ENCODE measurements around the gene MERTK.
"Not testable (repeated sequence)": the region's sequence is repeated elsewhere in the genome, so short reads cannot be mapped to it uniquely, and the experiment has no call there.

MERTK gene

DNA sequence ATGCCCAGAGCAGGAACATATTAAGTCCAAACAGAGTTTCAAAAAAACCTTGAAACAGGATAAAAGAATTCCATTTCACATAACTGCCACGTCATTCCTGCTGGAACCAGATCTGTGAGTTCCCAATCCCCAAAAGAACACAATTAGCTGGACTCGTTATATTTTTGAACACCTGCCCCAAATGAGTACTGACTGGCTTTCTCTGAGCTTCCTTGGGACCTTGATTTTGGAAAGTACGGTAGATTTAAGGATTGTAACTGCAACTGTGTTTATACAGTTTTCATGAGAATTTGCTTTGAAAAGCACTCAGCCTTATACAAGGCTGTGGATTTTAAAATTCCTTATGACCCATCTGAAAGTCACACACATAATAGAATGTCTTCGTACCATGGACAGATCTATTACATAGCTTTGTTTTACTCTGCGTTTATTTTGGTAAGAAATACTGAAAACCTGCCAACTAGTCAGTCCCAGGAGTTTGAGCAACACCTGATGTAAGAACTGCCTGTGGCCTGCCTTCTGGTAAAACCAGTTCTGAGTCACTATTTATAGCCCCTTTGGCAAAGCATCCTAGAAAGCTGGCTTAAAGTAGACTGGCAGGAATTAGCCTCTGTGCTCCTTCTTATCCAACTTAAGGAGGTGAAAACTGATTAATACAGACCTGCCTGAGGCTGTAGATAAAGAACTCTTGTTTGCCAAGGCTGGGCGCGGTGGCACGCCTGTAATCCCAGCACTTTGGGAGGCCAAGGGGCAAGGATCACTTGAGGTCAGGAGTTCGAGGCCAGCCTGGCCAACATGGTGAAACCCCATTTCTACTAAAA lies 48.1 kb downstream of the MERTK start:
- DNase-seq (ENCODE audit: low read depth): peak; percentile 94

DNA sequence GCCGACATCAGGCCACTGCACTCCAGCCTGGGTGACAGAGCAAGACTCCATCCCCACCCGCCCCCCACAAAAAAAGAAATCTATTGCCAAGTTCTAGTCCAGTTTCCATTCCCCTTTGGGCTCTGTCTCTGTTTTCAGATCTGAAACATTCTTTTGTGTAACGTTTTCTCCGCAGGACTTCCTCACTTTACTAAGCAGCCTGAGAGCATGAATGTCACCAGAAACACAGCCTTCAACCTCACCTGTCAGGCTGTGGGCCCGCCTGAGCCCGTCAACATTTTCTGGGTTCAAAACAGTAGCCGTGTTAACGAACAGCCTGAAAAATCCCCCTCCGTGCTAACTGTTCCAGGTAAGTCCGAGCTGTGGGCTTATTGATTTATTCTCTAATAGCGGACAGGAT lies 48.8 kb downstream of the MERTK start:
- DNase-seq (ENCODE audit: low read depth): no peak

DNA sequence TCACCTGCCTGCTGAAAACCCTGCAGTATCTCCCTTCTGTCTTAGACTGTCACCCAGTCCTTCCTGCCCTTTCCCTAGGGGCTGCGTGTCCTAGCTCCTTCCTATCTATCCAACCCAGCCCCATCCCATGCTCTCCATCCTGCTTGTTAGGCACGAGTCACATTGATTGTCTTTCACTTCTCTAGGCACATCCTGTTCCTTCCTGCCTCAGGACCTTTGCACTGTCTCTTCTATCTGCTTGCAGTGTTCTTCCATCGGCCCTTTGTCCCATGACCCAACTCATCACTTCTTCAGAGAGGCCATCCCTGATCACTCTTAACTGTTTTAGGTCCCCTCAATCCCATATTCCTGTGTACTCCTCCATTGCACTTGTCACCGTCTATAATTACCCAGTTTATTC lies 50.4 kb downstream of the MERTK start:
- DNase-seq (ENCODE audit: low read depth): no peak

DNA sequence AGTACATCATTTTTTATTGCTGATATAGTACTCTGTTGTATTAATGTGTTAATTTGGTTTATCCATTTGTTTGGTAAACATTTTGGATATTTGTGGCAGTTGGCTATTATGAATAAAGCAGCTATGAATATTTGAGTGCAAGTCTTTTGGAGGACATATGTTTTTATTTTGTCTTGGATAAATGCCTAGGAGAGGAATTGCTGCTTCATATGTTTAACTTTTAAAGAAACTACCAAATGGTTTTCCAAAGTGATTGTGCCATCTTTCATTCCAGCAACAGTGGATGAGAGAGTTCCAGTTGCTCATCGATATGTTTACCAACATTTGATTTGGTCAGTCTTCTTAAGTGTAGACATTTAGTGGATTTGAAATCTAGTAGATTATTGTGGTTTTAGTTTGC lies 51.8 kb downstream of the MERTK start:
- DNase-seq (ENCODE audit: low read depth): peak; percentile 5

DNA sequence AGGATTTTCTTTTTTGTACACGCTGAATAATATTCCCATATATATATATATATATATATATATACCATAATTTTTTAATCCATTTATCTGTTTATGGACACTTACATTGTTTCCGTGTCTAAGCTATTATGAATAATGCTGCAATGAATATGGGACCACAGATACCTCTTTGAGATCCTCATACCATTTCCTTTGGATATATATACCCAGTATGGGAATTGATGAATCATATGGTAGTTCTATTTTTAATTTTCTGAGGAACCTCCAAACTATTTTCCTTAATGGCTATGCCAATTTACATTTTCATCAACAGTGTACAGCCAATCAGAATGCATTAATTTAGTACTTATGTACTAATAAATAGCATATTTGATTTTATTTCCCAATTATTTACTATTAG lies 53.1 kb downstream of the MERTK start:
- no peak for DNase-seq (ENCODE audit: low read depth)

DNA sequence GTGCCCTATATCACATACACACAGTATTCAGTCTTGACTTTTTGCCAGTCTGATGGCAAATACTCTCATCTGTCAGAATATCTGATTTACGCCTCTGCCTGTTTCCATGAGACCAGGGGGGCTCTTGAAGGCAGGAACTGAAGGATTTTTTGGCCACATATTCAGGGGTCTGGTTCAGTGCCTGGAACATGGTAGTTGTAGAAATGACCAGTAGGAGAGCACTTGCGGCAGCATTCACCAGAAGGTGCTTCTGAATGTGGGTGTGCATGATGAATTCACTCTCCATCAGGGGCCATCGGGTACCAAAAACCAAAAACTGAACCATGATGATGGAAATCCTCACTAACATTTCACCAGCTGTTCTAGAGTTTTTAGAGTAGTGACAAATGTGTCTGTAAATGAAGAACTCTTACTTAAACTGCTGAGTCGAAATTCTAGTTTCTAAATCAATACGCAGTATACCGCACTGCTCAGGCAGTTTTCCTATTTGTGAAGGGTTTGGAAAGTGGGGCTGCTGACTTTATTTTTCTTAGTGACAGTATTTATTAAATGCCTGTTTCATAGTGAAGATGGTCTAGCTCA lies 54.6 kb downstream of the MERTK start:
- no peak for DNase-seq (ENCODE audit: low read depth)

DNA sequence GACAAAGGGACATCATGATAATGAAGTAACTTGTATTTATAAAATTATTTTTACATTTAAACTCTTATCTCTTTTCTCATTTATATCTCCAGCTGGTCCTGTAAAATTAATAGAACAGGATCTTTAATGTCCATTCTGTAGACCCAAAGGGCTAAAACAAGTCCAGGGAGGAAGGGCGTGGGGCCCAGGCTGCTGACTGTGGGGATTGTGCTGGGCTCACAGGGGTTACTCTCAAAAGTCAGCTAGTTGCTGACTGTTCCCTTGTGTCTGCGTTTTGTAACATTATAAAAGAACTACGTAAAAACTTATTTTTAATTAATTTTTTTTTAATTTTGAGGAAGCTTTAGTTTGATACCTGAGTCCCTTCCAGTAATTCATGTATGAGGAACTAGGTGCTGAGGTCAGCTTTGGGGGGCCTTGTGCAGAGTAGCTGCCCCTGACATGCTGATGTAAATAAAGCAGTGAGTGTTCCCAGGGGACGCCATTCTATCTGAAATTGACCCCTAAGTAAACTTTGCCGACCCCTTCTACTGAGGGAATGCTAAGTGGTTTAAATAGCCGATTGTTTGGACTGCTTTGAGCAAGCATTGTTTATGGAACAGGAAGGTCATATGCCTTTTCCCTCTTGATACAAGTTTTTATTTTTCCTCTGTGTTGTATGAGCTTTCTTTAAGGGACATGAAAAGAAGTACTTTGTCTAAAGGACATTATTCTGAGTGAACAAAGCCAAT lies 56.4 kb downstream of the MERTK start:
- DNase-seq (ENCODE audit: low read depth): no peak

DNA sequence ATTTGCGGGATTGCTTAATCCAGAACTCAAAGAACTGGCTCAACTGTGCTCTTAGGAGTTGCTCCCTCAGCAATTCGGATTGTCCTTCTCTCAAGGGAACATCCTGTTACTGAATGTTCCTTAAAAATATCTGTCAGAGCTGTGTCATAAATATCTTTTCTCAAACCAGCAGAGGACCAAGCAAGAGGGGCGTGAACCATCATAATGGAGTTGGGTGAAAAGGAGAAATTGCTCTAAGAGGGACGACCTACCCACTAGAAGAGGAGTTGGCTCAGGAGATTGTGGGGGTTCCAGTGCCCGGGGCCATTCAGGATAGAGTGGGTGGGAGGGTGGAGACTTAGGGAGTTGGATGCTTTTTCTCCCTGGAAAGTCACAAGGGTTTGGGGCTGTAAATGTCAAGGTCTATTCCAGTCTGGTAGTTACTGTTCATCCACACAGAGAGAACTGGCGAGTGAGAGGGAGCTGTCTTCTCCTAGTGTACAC lies 59.5 kb downstream of the MERTK start:
- DNase-seq (ENCODE audit: low read depth): no peak

DNA sequence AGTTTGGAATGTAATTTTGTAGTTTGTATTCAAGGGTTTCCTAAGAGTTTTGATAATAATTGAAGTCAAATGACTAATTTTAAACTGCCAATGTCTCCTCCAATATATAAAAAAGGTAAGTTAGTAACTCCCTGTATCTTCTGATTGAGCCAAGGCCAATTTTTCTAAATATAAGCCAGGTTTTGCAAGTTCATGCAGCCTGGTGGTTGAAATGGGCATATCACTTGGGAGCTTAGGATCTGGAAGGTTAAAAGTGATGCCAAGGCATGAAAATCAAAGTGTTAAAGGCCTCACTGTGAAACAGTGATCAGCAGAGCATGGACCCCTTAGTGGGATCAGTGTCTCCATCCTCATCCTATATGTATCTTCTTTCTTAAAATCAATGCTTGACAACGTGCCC lies 60.5 kb downstream of the MERTK start:
- no peak for DNase-seq (ENCODE audit: low read depth)

DNA sequence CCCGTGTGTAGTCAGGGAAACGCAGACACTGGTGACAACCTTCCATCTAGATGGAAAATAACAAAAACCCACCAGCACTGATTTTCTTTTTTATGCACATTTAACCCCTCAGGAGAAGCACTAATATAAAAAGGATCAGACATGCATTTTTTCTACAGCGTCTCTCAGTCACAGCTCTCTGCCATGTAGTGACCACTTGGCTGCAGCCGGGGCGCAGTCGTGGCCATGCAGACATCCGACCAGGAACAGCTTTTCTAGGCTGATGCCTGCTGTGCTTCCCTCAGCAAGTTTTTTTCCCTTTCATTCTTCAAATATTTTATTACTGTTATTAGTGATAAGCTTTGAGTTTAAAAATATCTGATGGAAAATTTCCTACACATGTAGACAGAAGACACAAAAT lies 63.3 kb downstream of the MERTK start:
- no peak for DNase-seq (ENCODE audit: low read depth)

DNA sequence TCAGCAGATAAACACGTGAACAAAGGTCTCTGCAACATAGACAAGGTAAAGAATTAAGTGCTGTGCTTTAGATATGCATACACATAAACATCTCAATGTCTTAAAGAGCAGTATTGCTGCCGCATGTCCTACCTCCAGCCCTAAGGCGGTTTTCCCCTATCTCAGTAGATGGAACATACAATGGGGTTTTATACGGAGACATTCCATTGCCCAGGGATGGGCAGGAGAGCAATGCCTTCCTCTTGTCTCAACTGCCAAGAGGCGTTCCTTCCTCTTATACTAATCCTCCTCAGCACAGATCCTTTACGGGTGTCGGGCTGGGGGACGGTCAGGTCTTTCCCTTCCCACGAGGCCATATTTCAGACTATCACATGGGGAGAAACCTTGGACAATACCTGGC lies 64.7 kb downstream of the MERTK start:
- DNase-seq (ENCODE audit: low read depth): not testable (repeated sequence)

DNA sequence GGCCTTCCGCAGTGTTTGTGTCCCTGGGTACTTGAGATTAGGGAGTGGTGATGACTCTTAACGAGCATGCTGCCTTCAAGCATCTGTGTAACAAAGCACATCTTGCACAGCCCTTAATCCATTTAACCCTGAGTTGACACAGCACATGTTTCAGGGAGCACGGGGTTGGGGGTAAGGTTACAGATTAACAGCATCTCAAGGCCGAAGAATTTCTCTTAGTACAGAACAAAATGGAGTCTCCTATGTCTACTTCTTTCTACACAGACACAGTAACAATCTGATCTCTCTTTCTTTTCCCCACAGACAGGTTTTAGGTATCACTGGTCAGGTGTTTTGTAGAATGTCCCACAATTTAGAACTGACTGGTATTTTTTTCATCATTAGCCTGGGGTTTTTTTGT lies 65.1 kb downstream of the MERTK start:
- DNase-seq (ENCODE audit: low read depth): not testable (repeated sequence)

DNA sequence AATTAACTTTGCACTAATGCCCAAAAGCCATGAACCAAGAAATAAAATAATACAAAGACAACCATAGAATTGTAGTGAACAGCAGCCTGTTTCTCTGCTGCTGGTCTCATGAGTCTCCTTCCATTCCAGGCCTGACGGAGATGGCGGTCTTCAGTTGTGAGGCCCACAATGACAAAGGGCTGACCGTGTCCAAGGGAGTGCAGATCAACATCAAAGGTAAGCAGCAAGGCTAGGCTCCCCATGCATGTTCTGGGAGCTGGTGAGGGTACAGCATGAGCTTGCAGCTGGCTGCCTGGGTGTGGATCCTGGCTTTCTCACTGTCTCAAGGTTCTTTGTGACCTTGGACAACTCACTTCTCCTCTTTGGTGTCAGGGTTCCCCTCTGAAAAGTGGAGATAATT lies 66.7 kb downstream of the MERTK start:
- no peak for DNase-seq (ENCODE audit: low read depth)

DNA sequence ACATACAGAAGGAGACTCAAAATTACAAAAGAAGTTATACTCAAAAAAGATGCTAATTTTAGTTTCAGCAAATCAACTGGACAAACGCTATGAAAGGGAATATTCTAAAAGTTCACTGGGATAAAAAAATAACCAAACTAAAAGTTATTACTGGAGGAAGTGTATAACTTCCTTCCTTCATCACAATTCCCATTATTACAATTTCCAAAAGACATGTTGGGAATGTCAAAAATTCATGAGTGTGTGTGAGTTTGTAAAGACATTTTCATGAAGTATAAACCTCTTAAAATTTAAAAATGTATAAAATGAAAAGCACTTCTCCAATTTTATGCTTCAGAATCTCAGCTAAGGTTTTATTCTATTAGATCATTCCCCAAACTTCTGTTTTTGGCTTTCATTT lies 67.8 kb downstream of the MERTK start:
- DNase-seq (ENCODE audit: low read depth): no peak

DNA sequence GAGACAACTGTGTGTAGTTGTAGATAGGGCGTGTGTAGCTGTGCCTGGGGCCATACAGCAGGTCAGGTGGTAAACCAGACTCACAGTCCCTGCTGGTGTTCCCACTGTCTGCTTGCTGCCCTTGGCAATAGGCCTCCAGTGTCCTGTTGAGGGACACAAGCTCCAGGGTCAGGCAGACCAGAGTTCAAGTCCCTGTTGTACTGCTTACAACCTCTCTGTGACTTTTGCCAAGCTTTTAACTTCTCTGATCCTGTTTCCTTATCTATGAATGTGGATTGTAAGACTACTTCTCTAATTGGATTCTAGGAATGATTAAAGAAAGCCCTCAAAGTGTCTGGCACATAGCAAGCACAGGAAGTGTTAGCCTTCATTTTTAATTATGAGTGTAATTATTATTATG lies 68.6 kb downstream of the MERTK start:
- DNase-seq (ENCODE audit: low read depth): no peak

DNA sequence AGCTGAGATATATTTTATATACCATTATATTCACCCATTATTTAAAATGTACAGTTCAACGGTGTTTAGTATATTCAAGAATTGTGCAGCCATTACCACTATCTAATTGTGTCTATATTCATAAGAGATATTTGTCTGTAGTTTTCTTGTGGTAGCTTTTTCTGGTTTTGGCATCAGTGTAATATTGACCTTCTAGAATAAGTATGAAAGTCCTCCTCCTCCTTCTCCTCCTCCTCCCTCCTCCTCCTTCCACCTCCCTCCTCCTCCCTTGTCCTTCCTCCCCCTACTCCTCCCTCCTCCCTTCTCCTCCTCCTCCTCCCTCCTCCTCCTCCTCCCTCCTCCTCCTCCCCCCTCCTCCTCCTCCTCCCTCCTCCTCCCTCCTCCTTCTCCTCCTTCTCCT lies 72.0 kb downstream of the MERTK start:
- DNase-seq (ENCODE audit: low read depth): no peak

DNA sequence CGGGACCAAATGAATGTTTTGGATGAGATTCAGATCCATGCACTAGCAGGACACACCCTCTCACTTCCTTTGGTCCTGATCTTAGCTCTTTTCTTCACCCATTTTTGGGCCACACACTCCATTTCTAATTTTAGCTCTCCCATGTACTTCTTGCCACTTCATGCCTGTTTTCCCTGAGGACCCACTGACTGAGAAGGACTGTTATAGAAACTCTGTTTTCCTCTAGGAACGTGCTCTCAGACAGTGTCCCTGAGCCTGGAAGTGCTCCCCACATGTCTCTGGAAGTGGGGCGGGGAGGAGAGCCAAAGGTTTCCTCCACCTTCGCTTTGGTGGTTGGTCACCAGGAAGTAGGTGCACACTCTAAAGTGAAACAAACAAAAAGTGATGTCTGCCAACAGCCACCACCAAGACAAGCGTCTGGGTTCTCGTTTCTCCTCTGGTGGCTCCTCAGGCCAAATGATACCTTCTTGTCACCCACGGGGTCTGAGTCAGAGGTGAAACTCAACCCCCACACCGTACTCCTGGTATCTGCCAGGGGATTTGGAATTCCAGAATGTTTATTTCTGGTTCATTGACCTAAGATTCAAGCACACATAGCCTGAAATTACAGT lies 74.7 kb downstream of the MERTK start:
- DNase-seq (ENCODE audit: low read depth): no peak

DNA sequence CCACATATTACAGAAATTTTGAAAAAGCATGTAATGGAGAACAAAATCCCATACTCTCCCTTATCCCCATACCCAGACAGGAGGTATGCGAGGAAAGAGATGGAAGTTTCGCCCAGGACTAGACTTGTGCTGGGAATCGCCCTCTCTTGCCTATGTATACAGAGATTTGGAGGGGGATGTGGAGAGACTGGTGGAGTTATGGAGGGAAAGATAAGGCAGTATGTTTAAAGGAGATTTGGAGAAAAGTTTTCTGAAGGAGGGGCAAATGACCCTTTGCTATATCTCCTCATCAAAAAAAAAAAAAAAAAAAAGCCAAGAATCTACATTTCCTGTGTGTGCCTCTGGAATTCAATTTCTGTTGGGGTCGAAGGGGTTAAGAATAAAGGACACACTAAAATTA lies 75.3 kb downstream of the MERTK start:
- DNase-seq (ENCODE audit: low read depth): no peak

DNA sequence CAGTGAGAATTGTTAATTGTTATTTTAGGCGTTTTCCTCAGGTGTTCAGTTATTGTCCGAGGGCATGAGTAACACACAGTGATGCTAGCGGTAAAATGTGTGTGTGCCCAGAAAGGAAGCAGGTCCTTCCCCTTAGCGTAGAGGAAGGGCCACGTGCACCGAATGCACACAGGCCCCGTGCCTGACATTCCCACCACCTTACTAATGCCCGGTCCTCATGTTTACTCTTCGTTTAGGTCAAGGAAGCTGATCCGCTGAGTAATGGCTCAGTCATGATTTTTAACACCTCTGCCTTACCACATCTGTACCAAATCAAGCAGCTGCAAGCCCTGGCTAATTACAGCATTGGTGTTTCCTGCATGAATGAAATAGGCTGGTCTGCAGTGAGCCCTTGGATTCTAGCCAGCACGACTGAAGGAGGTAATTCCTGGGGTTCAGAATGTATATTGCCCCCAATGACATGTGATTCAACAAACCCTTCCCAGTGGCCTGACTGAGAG lies 76.7 kb downstream of the MERTK start:
- peak; percentile 63 for DNase-seq (ENCODE audit: low read depth)

DNA sequence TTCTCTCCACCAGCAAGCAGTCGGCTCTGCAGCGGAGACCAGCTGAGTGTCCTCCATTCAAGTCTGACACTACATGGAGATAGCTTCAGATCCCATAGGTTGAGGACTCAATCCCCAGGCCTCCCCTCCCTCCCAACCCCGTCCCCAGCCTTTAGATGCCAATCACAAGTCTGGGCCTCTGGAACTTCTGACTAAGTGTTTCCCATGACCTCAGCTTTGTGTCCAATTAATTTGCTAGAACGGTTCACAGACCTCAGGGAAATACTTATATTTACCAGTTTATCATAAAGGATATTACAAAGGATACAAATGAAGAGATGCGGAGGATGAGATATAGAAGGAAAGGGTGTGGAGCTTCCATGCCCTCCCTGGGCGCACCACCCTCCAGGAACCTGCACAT lies 77.4 kb downstream of the MERTK start:
- no peak for DNase-seq (ENCODE audit: low read depth)

DNA sequence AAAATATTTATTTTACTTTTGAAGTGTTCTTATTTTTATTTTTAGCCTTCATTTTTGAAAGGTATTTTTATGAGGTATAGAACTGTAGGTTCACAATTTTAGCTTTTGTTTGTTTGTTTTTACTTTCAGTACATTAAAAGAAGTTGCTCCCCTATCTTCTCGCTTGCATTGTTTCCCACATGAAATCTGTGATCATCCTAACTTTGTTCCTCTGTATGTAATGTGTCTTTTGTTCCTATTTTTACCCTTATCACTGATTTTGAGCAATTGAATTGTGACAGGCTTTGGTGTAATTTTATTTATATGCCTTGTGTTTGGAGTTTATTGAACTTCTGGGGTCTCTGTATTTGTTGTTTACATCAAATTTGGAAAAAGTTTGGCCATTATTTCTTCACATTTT lies 78.8 kb downstream of the MERTK start:
- no peak for DNase-seq (ENCODE audit: low read depth)

DNA sequence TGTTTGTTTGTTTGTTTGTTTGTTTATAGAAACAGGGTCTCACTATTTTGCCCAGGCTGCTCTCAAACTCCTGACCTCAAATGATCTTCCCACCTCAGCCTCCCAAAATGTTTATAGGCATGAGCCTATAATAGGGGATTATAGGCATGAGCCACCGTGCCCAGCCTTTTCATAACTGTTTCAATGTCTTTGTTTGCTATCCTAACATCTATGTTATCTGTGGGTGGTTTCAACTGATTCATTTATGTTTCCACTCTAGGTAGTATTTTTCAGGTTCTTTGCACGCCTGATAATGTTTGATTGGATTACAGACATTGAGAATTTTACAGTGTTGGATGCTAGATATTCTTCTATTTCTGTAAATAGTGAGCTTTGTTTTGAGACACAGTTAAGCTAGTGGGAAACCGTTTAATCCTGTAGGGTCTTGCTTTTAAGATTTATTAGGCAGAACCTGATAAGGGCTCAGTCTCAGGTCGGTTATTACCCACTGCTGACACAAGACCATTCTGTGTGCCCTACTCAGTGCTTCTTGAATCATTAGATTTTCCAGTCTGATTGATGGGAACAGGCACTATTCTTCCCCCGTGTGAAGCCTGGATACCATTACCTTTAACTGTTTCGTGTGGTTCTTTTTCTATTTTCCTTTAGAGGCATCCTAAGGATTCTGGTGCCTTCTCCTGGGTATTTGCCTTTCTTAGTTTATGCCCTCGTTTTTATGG lies 80.2 kb downstream of the MERTK start:
- no peak for DNase-seq (ENCODE audit: low read depth)
